Upper lobe of left lung (tissue), 6 donors: ENCODE measurements around the gene ALDH3B1. TPM values are rescaled to one million over a fixed set of nuclear protein-coding genes. Genes with fewer than 3 reads are reported as not detected.

Source experiments
- ATAC-seq, 2 donors: fragments of 200-7000 bp; cut with Tn5 transposase; one replicate each; pipeline ENCODE4 v1.9.1; 2022; ENCODE audit warnings: mild to moderate bottlenecking in 2 of 2, moderate library complexity in 2 of 2; ENCODE audit not compliant: low FRiP score in 2 of 2
- DNase-seq, 2 donors: peaks; one replicate each; pipeline ENCODE4 v3.0.0-alpha.2; 2019 to 2020
- H3K27ac ChIP-seq, 4 donors: fragments of 200-600 bp; sonication (generic); one replicate each; pipeline ENCODE4 v1.5.1; 2016 to 2019
- H3K27me3 ChIP-seq, 4 donors: fragments of 200-600 bp; sonication (generic); one replicate each; pipeline ENCODE4 v1.5.1; 2017 to 2019
- H3K36me3 ChIP-seq, 4 donors: fragments of 200-600 bp; sonication (generic); one replicate each; pipeline ENCODE4 v1.5.1; 2016 to 2019
- H3K4me1 ChIP-seq, 4 donors: fragments of 200-600 bp; sonication (generic); one replicate each; pipeline ENCODE4 v1.5.1; 2018 to 2019
- H3K4me3 ChIP-seq, 4 donors: fragments of 200-600 bp; sonication (generic); one replicate each; pipeline ENCODE4 v1.5.1; 2017 to 2019; ENCODE audit warnings: mild to moderate bottlenecking in 2 of 4, moderate library complexity in 1 of 4
- H3K9me3 ChIP-seq, 4 donors: fragments of 200-600 bp; sonication (generic); one replicate each; pipeline ENCODE4 v1.5.1; 2018 to 2019
- EP300 ChIP-seq, 4 donors: sonication (generic); formaldehyde crosslinking; IDR thresholded peaks; one replicate each; pipeline ENCODE4 v1.5.1; 2017; ENCODE audit warnings: antibody characterized with exemption in 4 of 4, control low read depth in 2 of 4
- POLR2A ChIP-seq, 4 donors: fragments of 450-650 bp; IDR thresholded peaks; one replicate each; pipeline ENCODE4 v1.5.1; 2016 to 2017; ENCODE audit warnings: antibody characterized with exemption in 4 of 4, mild to moderate bottlenecking in 2 of 4
- POLR2AphosphoS5 ChIP-seq, 2 donors: sonication (generic); formaldehyde crosslinking; IDR thresholded peaks; one replicate each; pipeline ENCODE4 v1.5.1; 2017; ENCODE audit warnings: antibody characterized with exemption in 2 of 2
- WGBS, 2 donors: methylation state at CpG; one replicate each; pipeline ENCODE4 v1.1.5; 2017 to 2018; 5-methylcytosine and 5-hydroxymethylcytosine counted together
- total RNA-seq, 6 donors: library from RNA; depleted of rRNA in 4 of 6; stranded (reverse); fragments of >200 nt in 4 of 6; gene quantifications; one replicate each; pipeline versions ENCODE4 v1.1.0 to v1.2.1, GENCODE V29; 2016 to 2021
- TF ChIP-seq, protein P1 (sequence below), 6 experiments: fragments of 450-650 bp in 4 of 6; fragments of 200-600 bp in 2 of 6; sonication (generic) in 2 of 6; IDR thresholded peaks; one replicate each; pipeline ENCODE4 v1.5.1; 2016 to 2019; ENCODE audit warnings: antibody characterized with exemption in 6 of 6
- donor health status: DM: no; HTN: no; CAD: no; lungs with moderate emphysema.
- donor health status: DM: no; HTN: yes; CAD: no; lungs with severe emphysema.

ALDH3B1 gene
- total RNA-seq, 6 donors from 2014 or later, result 107 to 229 (median 185) TPM

DNA sequence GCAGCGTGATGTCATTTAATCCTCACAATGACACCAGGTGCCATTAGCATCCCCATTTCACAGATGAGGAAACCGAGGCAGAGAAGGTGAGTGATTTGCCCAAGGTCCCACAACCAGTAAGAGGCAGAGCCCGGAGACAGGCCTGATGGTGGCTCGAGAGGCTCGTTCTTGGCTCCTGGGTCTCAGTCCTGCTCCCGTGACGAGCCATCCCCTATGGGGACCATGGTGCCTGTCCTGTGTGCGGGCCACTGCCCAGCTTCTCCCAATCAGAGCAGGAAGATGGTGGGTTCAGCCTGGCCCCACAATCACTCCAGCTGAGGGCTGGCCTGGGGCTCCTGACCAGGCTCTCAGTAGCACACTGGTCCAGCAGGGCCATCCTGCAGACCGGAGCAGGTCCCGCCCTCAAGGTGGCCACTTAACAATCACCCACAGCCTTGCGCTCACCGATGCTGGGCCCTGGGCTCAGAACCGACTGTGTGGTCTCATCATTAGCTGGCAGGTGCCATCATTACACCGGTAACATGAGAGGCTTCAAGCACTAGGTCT, 3.6 kb downstream of the ALDH3B1 start:
- DNase-seq, result peak in 1 of 2 donors; percentile 53

DNA sequence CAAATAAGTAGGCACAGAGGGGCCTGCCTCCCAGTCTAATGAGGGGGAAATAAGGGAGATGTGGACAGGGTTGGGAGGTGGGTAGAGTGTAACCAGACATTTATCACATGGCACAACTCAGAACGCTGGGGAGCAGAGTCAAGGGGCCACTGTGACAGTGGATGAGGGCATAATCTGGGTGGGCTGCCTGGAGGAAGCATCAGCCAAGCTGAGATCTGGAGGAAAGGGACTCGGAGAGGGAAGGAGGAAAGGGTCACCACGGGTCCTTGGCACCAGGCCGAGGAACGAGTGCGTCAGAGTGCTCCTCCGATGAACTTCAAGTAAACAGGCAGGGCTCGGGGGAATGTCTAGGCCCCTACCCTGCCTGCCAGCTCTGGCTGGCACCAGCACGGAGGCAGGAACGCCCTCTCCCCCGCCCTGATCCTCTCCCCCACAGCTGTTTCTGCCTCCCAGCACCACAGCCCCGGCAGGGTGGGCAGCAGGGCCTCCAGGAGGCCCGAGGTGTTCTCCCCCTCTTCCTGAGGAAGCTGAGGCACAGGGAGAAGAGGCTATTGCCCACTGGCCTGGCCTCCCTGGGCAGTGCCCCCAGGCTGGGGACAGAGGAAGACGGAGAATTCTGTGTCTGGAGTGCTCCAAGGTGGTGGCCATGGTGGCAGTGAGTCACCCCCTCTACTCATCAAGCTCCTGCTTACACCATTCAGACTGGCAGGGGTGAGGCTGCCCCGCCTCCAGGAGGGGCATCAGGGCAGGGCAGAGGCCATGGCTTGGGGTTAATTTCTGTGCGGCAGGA, 4.2 kb downstream of the ALDH3B1 start:
- 18 to 36% methylated on average over 10 to 16 of the region's 16 CpGs for WGBS, 2 donors
- Histone ChIP-seq H3K36me3 (peaks cover 0 to 7% (median 2%) of the 10 kb centered on the region in 4 donors), H3K27me3 (no peaks in the 10 kb centered on the region), H3K27ac (peak overlapping the region; percentile 77 to 95 (median 87)), H3K4me1 (peaks cover 24 to 82% (median 71%) of the 10 kb centered on the region in 4 donors), H3K4me3 (no peak overlapping the region), H3K9me3 (no peaks in the 10 kb centered on the region)
- peak; percentile 84 to 93 for DNase-seq
- peak; percentile 18 to 78 for ATAC-seq
- TF ChIP-seq POLR2AphosphoS5 (IDR thresholded peaks at IDR 0.05), result peak in 1 of 2 donors; percentile 48
- peak in 1 of 4 donors; percentile 65 for TF ChIP-seq POLR2A (IDR thresholded peaks at IDR 0.05)
- TF ChIP-seq EP300 (IDR thresholded peaks at IDR 0.05), result peak in 2 of 4 donors; percentile 40 to 87
- TF ChIP-seq, protein P1, sequence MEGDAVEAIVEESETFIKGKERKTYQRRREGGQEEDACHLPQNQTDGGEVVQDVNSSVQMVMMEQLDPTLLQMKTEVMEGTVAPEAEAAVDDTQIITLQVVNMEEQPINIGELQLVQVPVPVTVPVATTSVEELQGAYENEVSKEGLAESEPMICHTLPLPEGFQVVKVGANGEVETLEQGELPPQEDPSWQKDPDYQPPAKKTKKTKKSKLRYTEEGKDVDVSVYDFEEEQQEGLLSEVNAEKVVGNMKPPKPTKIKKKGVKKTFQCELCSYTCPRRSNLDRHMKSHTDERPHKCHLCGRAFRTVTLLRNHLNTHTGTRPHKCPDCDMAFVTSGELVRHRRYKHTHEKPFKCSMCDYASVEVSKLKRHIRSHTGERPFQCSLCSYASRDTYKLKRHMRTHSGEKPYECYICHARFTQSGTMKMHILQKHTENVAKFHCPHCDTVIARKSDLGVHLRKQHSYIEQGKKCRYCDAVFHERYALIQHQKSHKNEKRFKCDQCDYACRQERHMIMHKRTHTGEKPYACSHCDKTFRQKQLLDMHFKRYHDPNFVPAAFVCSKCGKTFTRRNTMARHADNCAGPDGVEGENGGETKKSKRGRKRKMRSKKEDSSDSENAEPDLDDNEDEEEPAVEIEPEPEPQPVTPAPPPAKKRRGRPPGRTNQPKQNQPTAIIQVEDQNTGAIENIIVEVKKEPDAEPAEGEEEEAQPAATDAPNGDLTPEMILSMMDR (IDR thresholded peaks at IDR 0.05), result no peak

More for the DNA sequence above, 3.6 kb downstream of the ALDH3B1 start:
- Histone ChIP-seq H3K4me1 (peaks cover 31 to 88% (median 78%) of the 10 kb centered on the region in 4 donors), H3K9me3 (no peaks in the 10 kb centered on the region), H3K36me3 (peaks cover 0 to 4% (median 1%) of the 10 kb centered on the region in 4 donors), H3K4me3 (no peak overlapping the region), H3K27me3 (no peaks in the 10 kb centered on the region), H3K27ac (peak overlapping the region; percentile 77 to 95 (median 87))
- WGBS, 2 donors, result 63 to 64% methylated on average over 7 to 14 of the region's 14 CpGs
- no peak for ATAC-seq
- TF ChIP-seq, protein P1 (IDR thresholded peaks at IDR 0.05), result no peak
- TF ChIP-seq POLR2AphosphoS5 (IDR thresholded peaks at IDR 0.05) (no peak), POLR2A (IDR thresholded peaks at IDR 0.05) (no peak), EP300 (IDR thresholded peaks at IDR 0.05) (no peak)

DNA sequence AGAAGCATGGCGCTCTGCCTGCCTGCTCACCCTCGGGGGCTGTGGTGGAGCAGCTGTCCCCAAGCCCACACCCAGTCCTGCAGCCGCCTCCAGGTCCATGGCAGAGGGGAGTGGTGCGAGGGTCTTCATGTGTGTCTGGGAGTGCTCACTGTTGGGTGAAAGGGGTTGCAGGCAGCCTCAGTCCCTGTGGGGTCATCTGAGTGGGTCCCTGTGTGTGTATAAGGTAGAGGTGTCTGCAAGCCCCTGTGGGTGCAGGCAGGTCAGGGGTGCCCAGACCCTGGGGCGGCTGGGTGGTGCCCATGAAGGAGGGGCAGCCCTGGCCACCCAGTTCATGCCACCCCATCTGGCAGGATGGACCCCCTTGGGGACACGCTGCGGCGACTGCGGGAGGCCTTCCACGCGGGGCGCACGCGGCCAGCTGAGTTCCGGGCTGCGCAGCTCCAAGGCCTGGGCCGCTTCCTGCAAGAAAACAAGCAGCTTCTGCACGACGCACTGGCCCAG, 4.9 kb downstream of the ALDH3B1 start:
- no peak for DNase-seq
- Histone ChIP-seq H3K36me3 (peaks cover 0 to 10% (median 3%) of the 10 kb centered on the region in 4 donors), H3K4me1 (peaks cover 18 to 78% (median 67%) of the 10 kb centered on the region in 4 donors), H3K9me3 (no peaks in the 10 kb centered on the region), H3K4me3 (no peak overlapping the region), H3K27ac (peak overlapping the region; percentile 77 to 95 (median 87)), H3K27me3 (no peaks in the 10 kb centered on the region)
- 86 to 100% methylated on average over 2 to 19 of the region's 19 CpGs for WGBS, 2 donors
- ATAC-seq, result no peak
- TF ChIP-seq EP300 (IDR thresholded peaks at IDR 0.05) (no peak), POLR2A (IDR thresholded peaks at IDR 0.05) (no peak), POLR2AphosphoS5 (IDR thresholded peaks at IDR 0.05) (no peak)
- TF ChIP-seq, protein P1 (IDR thresholded peaks at IDR 0.05), result no peak

DNA sequence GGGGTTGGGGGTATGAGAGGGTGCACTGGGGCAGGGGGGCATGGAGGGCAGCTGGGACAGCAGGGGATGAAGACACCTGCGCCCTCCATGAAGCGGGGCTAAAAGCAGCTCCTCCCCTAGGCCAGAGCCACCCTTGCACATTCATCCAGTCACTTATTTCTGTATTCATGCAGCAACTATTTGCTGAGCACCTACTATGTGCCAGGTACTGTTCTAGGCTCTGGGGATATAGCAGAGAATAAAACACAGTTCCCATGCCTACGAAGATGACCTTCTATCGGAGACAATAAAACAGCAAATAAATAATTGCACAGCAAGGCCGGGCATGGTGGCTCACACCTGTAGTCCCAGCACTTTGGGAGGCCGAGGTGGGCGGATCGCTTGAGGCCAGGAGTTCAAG, 5.3 kb downstream of the ALDH3B1 start:
- TF ChIP-seq EP300 (IDR thresholded peaks at IDR 0.05) (no peak), POLR2AphosphoS5 (IDR thresholded peaks at IDR 0.05) (no peak), POLR2A (IDR thresholded peaks at IDR 0.05) (no peak)
- TF ChIP-seq, protein P1 (IDR thresholded peaks at IDR 0.05), result no peak
- no peak overlapping the region for H3K4me3 ChIP-seq
- ATAC-seq (no peak), DNase-seq (no peak)
- H3K36me3 ChIP-seq, result peaks cover 0 to 10% (median 3%) of the 10 kb centered on the region in 4 donors
- H3K27me3 ChIP-seq, result no peaks in the 10 kb centered on the region
- 94 to 98% methylated on average over 8 of the region's 8 CpGs for WGBS, 2 donors
- H3K9me3 ChIP-seq, result no peaks in the 10 kb centered on the region
- peak overlapping the region; percentile 77 to 95 (median 87) for H3K27ac ChIP-seq
- peaks cover 17 to 78% (median 66%) of the 10 kb centered on the region in 4 donors for H3K4me1 ChIP-seq
